HCT116 (cell line): ENCODE results near the gene SLC2A1. TPM values are rescaled to one million over a fixed set of nuclear protein-coding genes. Genes with fewer than 3 reads are reported as not detected.

ENCODE experiments used
- ATAC-seq: fragments of 200-7000 bp; cut with Tn5 transposase; 2 replicates; pipeline ENCODE4 v1.9.1; 2020; ENCODE audit warnings: mild to moderate bottlenecking, moderate library complexity
- BruUV-seq: library from RNA; stranded (reverse); fragments of 400-500 nt; replicated peaks from 2 replicates; lab custom pipeline; 2021; lab: Mats Ljungman, UMichigan
- CTCF ChIA-PET: fragments of 300-600 bp; sonication (Branson Sonifier 250); formaldehyde crosslinking; loops from one replicate; lab custom pipeline; 2021; ENCODE audit warnings: antibody characterized with exemption; lab: Charles Lee
- POLR2A ChIA-PET: fragments of 300-600, 350-600 bp; sonication (Branson Sonifier 250); formaldehyde crosslinking; loops from one replicate; lab custom pipeline; 2021; ENCODE audit warnings: antibody characterized with exemption; lab: Charles Lee
- RAD21 ChIA-PET, 2 experiments: fragments of 300-600 bp; sonication (Branson Sonifier 250); formaldehyde crosslinking; loops; one replicate each; lab custom pipeline; 2023; ENCODE audit warnings: low total read pairs in 2 of 2; ENCODE audit not compliant: uncharacterized antibody in 2 of 2, unreplicated experiment in 2 of 2, low non-redundant PET in 1 of 2; lab: Charles Lee
- DNase-seq: peaks from one replicate; pipeline ENCODE4 v3.0.0-alpha.2; 2010; ENCODE audit warnings: low read depth, low spot score
- H2AFZ ChIP-seq: fragments of 200-600 bp; shearing (Covaris generic), sonication (generic); 2 replicates; pipeline ENCODE4 v1.6.1; 2017; ENCODE audit warnings: low read depth, mixed run types, mixed read lengths, antibody characterized with exemption, low read length; ENCODE audit not compliant: poor library complexity, severe bottlenecking
- H3K27ac ChIP-seq: 2 replicates; pipeline ENCODE4 v1.5.1; 2012; ENCODE audit warnings: low read depth, low read length
- H3K27me3 ChIP-seq: fragments of 200-600 bp; sonication (generic); 2 replicates; pipeline ENCODE4 v1.6.1; 2016; ENCODE audit warnings: mixed run types, low read length, mixed read lengths; ENCODE audit not compliant: insufficient read depth
- H3K36me3 ChIP-seq, 2 experiments: fragments of 200-500 bp in 1 of 2; fragments of 200-600 bp in 1 of 2; sonication (Bioruptor generic) in 1 of 2; sonication (generic) in 1 of 2; 2 replicates each; pipeline versions ENCODE4 v1.5.1 to v1.6.1; 2014 to 2016; ENCODE audit warnings: low read length in 2 of 2, inconsistent platforms in 1 of 2, mixed read lengths in 1 of 2, mixed run types in 1 of 2; ENCODE audit not compliant: insufficient read depth in 2 of 2, control insufficient read depth in 1 of 2
- H3K4me1 ChIP-seq, 2 experiments: fragments of 200-600 bp in 1 of 2; sonication (generic) in 1 of 2; 2 replicates each; pipeline versions ENCODE4 v1.5.1 to v1.6.1; 2012 to 2017; ENCODE audit warnings: low read length in 2 of 2, inconsistent platforms in 1 of 2, mild to moderate bottlenecking in 1 of 2, mixed read lengths in 1 of 2, mixed run types in 1 of 2, moderate library complexity in 1 of 2; ENCODE audit not compliant: insufficient read depth in 2 of 2, control insufficient read depth in 1 of 2
- H3K4me2 ChIP-seq: fragments of 200-600 bp; sonication (generic); 2 replicates; pipeline ENCODE4 v1.6.1; 2017; ENCODE audit warnings: mixed run types, low read length, mixed read lengths
- H3K4me3 ChIP-seq, 2 experiments: fragments of 200-600 bp in 1 of 2; sonication (generic) in 1 of 2; replicated peaks in 1 of 2; 2 replicates each; pipeline ENCODE4 v1.5.1; 2011 to 2016; ENCODE audit warnings: low read length in 2 of 2, control low read depth in 1 of 2, low read depth in 1 of 2, mild to moderate bottlenecking in 1 of 2, mixed read lengths in 1 of 2, mixed run types in 1 of 2
- H3K79me2 ChIP-seq: fragments of 200-600 bp; sonication (generic); 2 replicates; pipeline ENCODE4 v1.6.1; 2017; ENCODE audit warnings: mild to moderate bottlenecking, mixed run types, low read length, moderate library complexity, mixed read lengths; ENCODE audit not compliant: insufficient read depth
- H3K9ac ChIP-seq: fragments of 200-600 bp; sonication (generic); 2 replicates; pipeline ENCODE4 v1.6.1; 2016; ENCODE audit warnings: low read length, mixed read lengths
- H3K9me2 ChIP-seq: fragments of 200-600 bp; sonication (generic), shearing (Covaris generic); 2 replicates; pipeline ENCODE4 v1.6.1; 2017; ENCODE audit warnings: mixed run types, mild to moderate bottlenecking, moderate library complexity; ENCODE audit not compliant: insufficient read depth
- H3K9me3 ChIP-seq, 2 experiments: fragments of 200-500 bp in 1 of 2; fragments of 200-600 bp in 1 of 2; sonication (Bioruptor generic) in 1 of 2; sonication (generic) in 1 of 2; 2 replicates each; pipeline ENCODE4 v1.6.1; 2014 to 2017; ENCODE audit warnings: low read length in 2 of 2, mixed read lengths in 2 of 2, inconsistent platforms in 1 of 2, low read depth in 1 of 2, mild to moderate bottlenecking in 1 of 2, mixed run types in 1 of 2, moderate library complexity in 1 of 2; ENCODE audit not compliant: control insufficient read depth in 1 of 2, insufficient read depth in 1 of 2
- H4K20me1 ChIP-seq: fragments of 200-600 bp; sonication (generic), shearing (Covaris generic); 2 replicates; pipeline ENCODE4 v1.6.1; 2017; ENCODE audit warnings: mixed run types, mild to moderate bottlenecking, moderate library complexity; ENCODE audit not compliant: insufficient read depth
- ATF3 ChIP-seq: IDR thresholded peaks from 2 replicates; pipeline ENCODE4 v1.6.1; 2012
- CBX3 ChIP-seq: IDR thresholded peaks from 2 replicates; pipeline ENCODE4 v1.6.1; 2012; ENCODE audit warnings: low read depth
- CEBPB ChIP-seq: IDR thresholded peaks from 2 replicates; pipeline ENCODE4 v1.6.1; 2012; ENCODE audit warnings: low read depth
- ELF1 ChIP-seq: IDR thresholded peaks from 2 replicates; pipeline ENCODE4 v1.6.1; 2012; ENCODE audit warnings: low read depth, borderline replicate concordance
- EZH2phosphoT487 ChIP-seq: fragments of 200-600 bp; IDR thresholded peaks from 2 replicates; pipeline ENCODE4 v1.6.1; 2018; ENCODE audit warnings: antibody characterized with exemption, borderline replicate concordance
- JUND ChIP-seq: IDR thresholded peaks from 2 replicates; pipeline ENCODE4 v1.6.1; 2012
- MAX ChIP-seq: IDR thresholded peaks from 2 replicates; pipeline ENCODE4 v1.6.1; 2012
- POLR2A ChIP-seq: IDR thresholded peaks from 2 replicates; pipeline ENCODE4 v1.7.0; 2011; ENCODE audit warnings: borderline replicate concordance; ENCODE audit not compliant: insufficient read depth, insufficient read length; ENCODE audit errors: extremely low read depth
- POLR2AphosphoS5 ChIP-seq: IDR thresholded peaks from 2 replicates; pipeline ENCODE4 v1.6.1; 2011; ENCODE audit warnings: mild to moderate bottlenecking, low read depth, low read length, moderate library complexity
- REST ChIP-seq: IDR thresholded peaks from 2 replicates; pipeline ENCODE4 v1.6.1; 2012; ENCODE audit warnings: low read depth
- SIN3A ChIP-seq: IDR thresholded peaks from 2 replicates; pipeline ENCODE4 v1.6.1; 2012; ENCODE audit warnings: low read depth
- SP1 ChIP-seq: IDR thresholded peaks from 2 replicates; pipeline ENCODE4 v1.6.1; 2012; ENCODE audit warnings: low read depth
- intact Hi-C: fragments of 100-400 bp; cut with micrococcal nuclease; formaldehyde crosslinking; loops from 2 replicates; pipeline ENCODE4 v1.10.0; 2022
- total RNA-seq: library from RNA; stranded (reverse); gene quantifications from one replicate; pipeline ENCODE4 v1.2.1, GENCODE V29; 2021; ENCODE audit not compliant: unreplicated experiment

SLC2A1 gene
- total RNA-seq, 1 experiment from 2014 or later, result 248 TPM

- Histone ChIP-seq H3K4me2 (peak overlapping the region; percentile 60), H3K27me3 (no peaks in the 10 kb centered on the region), H3K4me1 (peaks cover 92 to 100% of the 10 kb centered on the region in 2 experiments), H4K20me1 (no peaks in the 10 kb centered on the region), H3K9me3 (no peaks in the 10 kb centered on the region), H3K9ac (peak overlapping the region; percentile 18), H3K36me3 (peaks cover 7 to 18% of the 10 kb centered on the region in 2 experiments; a peak in 2 of 4 replicates), H2AFZ (no peak overlapping the region), H3K27ac (peak overlapping the region; percentile 84), H3K79me2 (peaks cover 100% of the 10 kb centered on the region), H3K9me2 (no peaks in the 10 kb centered on the region), H3K4me3 (no peak overlapping the region)
- RAD21 ChIA-PET, result no interaction called here
- POLR2A ChIA-PET, result no interaction called here
- ATAC-seq (no peak), DNase-seq (no peak)
- intact Hi-C loops, result no loop called here
- TF ChIP-seq SP1, result no peak
- TF ChIP-seq JUND, result no peak
- no peak for TF ChIP-seq SIN3A
- no peak for TF ChIP-seq REST
- no peak for TF ChIP-seq ELF1
- no peak for TF ChIP-seq CEBPB
- TF ChIP-seq MAX, result no peak
- TF ChIP-seq EZH2phosphoT487, result no peak
- TF ChIP-seq POLR2AphosphoS5, result no peak
- no peak for TF ChIP-seq ATF3
- no peak for TF ChIP-seq CBX3
- no peak for TF ChIP-seq POLR2A
- CTCF ChIA-PET, result interaction anchor here (0.8 kb wide), 1 partner anchor 135 kb away, joined by 4 read pairs; no protein-coding TSS in a partner anchor
- no TSS peak for BruUV-seq
Observed at GRCh38 chr1:42938645-42939615, 19.7 kb downstream of the SLC2A1 start.
